HEK293 (cell line): Measurements from ENCODE around the gene HIRA.

Experiments
- HOXA7 ChIP-seq: sonication (generic); formaldehyde crosslinking; IDR thresholded peaks from 2 replicates; pipeline ENCODE4 v1.8.1; 2022; ENCODE audit warnings: missing genetic modification reagents, borderline replicate concordance
- KLF16 ChIP-seq: fragments of 450-650 bp; formaldehyde crosslinking; IDR thresholded peaks from 2 replicates; pipeline ENCODE4 v1.5.1; 2017; ENCODE audit warnings: missing biosample characterization, missing genetic modification characterization
- SP2 ChIP-seq: fragments of 450-650 bp; formaldehyde crosslinking; IDR thresholded peaks from 2 replicates; pipeline ENCODE4 v1.5.1; 2016; ENCODE audit warnings: missing biosample characterization, missing genetic modification characterization
- ZBTB7A ChIP-seq: fragments of 450-650 bp; formaldehyde crosslinking; IDR thresholded peaks from 2 replicates; pipeline ENCODE4 v1.5.1; 2016; ENCODE audit warnings: low read depth, missing biosample characterization, missing genetic modification characterization
- ZFP3 ChIP-seq: fragments of 450-650 bp; formaldehyde crosslinking; IDR thresholded peaks from 2 replicates; pipeline ENCODE4 v1.5.1; 2016; ENCODE audit warnings: low read depth, missing biosample characterization, missing genetic modification characterization
- ZNF2 ChIP-seq: fragments of 450-650 bp; formaldehyde crosslinking; IDR thresholded peaks from 2 replicates; pipeline ENCODE4 v1.5.1; 2016; ENCODE audit warnings: missing biosample characterization, missing genetic modification characterization
- ZNF530 ChIP-seq: fragments of 450-650 bp; formaldehyde crosslinking; IDR thresholded peaks from 2 replicates; pipeline ENCODE4 v1.5.1; 2016; ENCODE audit warnings: low read depth, missing biosample characterization, missing genetic modification characterization
- ZNF600 ChIP-seq: fragments of 450-650 bp; formaldehyde crosslinking; IDR thresholded peaks from 2 replicates; pipeline ENCODE4 v1.5.1; 2016; ENCODE audit warnings: missing biosample characterization, missing genetic modification characterization
- TF ChIP-seq, protein P1 (sequence below): fragments of 450-650 bp; formaldehyde crosslinking; IDR thresholded peaks from 2 replicates; pipeline ENCODE4 v1.5.1; 2016; ENCODE audit warnings: missing biosample characterization, missing genetic modification characterization
- TF ChIP-seq, protein P2 (sequence below): fragments of 450-650 bp; formaldehyde crosslinking; IDR thresholded peaks from 2 replicates; pipeline ENCODE4 v1.5.1; 2016; ENCODE audit warnings: missing biosample characterization, missing genetic modification characterization
- TF ChIP-seq, protein P3 (sequence below): fragments of 450-650 bp; formaldehyde crosslinking; IDR thresholded peaks from 2 replicates; pipeline ENCODE4 v1.5.1; 2017; ENCODE audit warnings: missing biosample characterization, mild to moderate bottlenecking, missing genetic modification characterization, moderate library complexity
- TF ChIP-seq, protein P4 (sequence below): fragments of 450-650 bp; formaldehyde crosslinking; IDR thresholded peaks from 2 replicates; pipeline ENCODE4 v1.5.1; 2016; ENCODE audit warnings: missing biosample characterization, missing genetic modification characterization, borderline replicate concordance
- TF ChIP-seq, protein P5 (sequence below): fragments of 450-650 bp; formaldehyde crosslinking; IDR thresholded peaks from 2 replicates; pipeline ENCODE4 v1.5.1; 2016; ENCODE audit warnings: missing biosample characterization, missing genetic modification characterization
- TF ChIP-seq, protein P6 (sequence below): sonication (generic); formaldehyde crosslinking; IDR thresholded peaks from 2 replicates; pipeline ENCODE4 v1.8.1; 2022; ENCODE audit warnings: mild to moderate bottlenecking, moderate library complexity, missing genetic modification reagents

DNA sequence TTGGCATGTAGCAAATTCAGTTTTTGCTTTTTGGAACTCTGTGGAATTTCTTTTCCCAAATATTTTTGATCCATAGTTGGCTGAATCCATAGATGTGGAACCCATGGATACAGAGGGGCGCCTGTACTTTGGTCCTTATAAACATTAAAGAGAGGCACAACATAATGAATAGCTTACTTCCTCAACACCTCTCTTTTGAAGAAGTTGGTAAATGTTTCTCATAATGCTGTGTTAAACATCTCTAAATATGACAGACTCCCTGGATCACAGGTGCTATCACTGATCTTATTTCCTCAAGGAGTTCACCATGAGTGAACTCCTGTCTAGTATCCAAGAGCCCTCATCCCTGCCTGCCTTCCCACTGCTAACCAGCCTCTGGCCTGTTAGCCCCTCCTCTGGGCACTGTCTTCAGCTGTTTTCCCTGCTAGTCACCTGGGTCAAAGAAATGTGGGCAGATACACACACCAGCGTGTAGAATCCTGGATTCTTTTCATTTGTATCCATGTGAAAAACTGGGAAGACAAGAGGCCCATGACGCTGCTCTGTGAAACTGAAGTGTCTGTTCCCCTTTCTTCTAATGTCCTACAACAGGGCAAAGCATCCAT is 63.7 kb downstream of the HIRA start:
- TF ChIP-seq, protein P1, sequence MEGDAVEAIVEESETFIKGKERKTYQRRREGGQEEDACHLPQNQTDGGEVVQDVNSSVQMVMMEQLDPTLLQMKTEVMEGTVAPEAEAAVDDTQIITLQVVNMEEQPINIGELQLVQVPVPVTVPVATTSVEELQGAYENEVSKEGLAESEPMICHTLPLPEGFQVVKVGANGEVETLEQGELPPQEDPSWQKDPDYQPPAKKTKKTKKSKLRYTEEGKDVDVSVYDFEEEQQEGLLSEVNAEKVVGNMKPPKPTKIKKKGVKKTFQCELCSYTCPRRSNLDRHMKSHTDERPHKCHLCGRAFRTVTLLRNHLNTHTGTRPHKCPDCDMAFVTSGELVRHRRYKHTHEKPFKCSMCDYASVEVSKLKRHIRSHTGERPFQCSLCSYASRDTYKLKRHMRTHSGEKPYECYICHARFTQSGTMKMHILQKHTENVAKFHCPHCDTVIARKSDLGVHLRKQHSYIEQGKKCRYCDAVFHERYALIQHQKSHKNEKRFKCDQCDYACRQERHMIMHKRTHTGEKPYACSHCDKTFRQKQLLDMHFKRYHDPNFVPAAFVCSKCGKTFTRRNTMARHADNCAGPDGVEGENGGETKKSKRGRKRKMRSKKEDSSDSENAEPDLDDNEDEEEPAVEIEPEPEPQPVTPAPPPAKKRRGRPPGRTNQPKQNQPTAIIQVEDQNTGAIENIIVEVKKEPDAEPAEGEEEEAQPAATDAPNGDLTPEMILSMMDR (tag by site-specific recombination), result no peak
- TF ChIP-seq, protein P2, sequence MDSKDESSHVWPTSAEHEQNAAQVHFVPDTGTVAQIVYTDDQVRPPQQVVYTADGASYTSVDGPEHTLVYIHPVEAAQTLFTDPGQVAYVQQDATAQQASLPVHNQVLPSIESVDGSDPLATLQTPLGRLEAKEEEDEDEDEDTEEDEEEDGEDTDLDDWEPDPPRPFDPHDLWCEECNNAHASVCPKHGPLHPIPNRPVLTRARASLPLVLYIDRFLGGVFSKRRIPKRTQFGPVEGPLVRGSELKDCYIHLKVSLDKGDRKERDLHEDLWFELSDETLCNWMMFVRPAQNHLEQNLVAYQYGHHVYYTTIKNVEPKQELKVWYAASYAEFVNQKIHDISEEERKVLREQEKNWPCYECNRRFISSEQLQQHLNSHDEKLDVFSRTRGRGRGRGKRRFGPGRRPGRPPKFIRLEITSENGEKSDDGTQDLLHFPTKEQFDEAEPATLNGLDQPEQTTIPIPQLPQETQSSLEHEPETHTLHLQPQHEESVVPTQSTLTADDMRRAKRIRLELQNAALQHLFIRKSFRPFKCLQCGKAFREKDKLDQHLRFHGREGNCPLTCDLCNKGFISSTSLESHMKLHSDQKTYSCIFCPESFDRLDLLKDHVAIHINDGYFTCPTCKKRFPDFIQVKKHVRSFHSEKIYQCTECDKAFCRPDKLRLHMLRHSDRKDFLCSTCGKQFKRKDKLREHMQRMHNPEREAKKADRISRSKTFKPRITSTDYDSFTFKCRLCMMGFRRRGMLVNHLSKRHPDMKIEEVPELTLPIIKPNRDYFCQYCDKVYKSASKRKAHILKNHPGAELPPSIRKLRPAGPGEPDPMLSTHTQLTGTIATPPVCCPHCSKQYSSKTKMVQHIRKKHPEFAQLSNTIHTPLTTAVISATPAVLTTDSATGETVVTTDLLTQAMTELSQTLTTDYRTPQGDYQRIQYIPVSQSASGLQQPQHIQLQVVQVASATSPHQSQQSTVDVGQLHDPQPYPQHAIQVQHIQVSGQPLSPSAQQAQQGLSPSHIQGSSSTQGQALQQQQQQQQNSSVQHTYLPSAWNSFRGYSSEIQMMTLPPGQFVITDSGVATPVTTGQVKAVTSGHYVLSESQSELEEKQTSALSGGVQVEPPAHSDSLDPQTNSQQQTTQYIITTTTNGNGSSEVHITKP (tag by site-specific recombination), result no peak
- no peak for TF ChIP-seq ZNF530
- TF ChIP-seq, protein P3, sequence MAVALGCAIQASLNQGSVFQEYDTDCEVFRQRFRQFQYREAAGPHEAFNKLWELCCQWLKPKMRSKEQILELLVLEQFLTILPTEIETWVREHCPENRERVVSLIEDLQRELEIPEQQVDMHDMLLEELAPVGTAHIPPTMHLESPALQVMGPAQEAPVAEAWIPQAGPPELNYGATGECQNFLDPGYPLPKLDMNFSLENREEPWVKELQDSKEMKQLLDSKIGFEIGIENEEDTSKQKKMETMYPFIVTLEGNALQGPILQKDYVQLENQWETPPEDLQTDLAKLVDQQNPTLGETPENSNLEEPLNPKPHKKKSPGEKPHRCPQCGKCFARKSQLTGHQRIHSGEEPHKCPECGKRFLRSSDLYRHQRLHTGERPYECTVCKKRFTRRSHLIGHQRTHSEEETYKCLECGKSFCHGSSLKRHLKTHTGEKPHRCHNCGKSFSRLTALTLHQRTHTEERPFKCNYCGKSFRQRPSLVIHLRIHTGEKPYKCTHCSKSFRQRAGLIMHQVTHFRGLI (tag by site-specific recombination), result no peak
- TF ChIP-seq SP2, result no peak
- no peak for TF ChIP-seq HOXA7
- TF ChIP-seq KLF16, result no peak
- TF ChIP-seq, protein P4, sequence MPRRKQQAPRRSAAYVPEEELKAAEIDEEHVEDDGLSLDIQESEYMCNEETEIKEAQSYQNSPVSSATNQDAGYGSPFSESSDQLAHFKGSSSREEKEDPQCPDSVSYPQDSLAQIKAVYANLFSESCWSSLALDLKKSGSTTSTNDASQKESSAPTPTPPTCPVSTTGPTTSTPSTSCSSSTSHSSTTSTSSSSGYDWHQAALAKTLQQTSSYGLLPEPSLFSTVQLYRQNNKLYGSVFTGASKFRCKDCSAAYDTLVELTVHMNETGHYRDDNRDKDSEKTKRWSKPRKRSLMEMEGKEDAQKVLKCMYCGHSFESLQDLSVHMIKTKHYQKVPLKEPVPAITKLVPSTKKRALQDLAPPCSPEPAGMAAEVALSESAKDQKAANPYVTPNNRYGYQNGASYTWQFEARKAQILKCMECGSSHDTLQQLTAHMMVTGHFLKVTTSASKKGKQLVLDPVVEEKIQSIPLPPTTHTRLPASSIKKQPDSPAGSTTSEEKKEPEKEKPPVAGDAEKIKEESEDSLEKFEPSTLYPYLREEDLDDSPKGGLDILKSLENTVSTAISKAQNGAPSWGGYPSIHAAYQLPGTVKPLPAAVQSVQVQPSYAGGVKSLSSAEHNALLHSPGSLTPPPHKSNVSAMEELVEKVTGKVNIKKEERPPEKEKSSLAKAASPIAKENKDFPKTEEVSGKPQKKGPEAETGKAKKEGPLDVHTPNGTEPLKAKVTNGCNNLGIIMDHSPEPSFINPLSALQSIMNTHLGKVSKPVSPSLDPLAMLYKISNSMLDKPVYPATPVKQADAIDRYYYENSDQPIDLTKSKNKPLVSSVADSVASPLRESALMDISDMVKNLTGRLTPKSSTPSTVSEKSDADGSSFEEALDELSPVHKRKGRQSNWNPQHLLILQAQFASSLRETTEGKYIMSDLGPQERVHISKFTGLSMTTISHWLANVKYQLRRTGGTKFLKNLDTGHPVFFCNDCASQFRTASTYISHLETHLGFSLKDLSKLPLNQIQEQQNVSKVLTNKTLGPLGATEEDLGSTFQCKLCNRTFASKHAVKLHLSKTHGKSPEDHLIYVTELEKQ (tag by site-specific recombination), result no peak
- TF ChIP-seq, protein P5, sequence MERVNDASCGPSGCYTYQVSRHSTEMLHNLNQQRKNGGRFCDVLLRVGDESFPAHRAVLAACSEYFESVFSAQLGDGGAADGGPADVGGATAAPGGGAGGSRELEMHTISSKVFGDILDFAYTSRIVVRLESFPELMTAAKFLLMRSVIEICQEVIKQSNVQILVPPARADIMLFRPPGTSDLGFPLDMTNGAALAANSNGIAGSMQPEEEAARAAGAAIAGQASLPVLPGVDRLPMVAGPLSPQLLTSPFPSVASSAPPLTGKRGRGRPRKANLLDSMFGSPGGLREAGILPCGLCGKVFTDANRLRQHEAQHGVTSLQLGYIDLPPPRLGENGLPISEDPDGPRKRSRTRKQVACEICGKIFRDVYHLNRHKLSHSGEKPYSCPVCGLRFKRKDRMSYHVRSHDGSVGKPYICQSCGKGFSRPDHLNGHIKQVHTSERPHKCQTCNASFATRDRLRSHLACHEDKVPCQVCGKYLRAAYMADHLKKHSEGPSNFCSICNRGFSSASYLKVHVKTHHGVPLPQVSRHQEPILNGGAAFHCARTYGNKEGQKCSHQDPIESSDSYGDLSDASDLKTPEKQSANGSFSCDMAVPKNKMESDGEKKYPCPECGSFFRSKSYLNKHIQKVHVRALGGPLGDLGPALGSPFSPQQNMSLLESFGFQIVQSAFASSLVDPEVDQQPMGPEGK (tag by site-specific recombination), result no peak
- no peak for TF ChIP-seq ZBTB7A (tag by site-specific recombination)
- no peak for TF ChIP-seq ZNF2 (tag by site-specific recombination)
- TF ChIP-seq ZNF600 (tag by site-specific recombination), result no peak
- no peak for TF ChIP-seq ZFP3 (tag by site-specific recombination)
- TF ChIP-seq, protein P6, sequence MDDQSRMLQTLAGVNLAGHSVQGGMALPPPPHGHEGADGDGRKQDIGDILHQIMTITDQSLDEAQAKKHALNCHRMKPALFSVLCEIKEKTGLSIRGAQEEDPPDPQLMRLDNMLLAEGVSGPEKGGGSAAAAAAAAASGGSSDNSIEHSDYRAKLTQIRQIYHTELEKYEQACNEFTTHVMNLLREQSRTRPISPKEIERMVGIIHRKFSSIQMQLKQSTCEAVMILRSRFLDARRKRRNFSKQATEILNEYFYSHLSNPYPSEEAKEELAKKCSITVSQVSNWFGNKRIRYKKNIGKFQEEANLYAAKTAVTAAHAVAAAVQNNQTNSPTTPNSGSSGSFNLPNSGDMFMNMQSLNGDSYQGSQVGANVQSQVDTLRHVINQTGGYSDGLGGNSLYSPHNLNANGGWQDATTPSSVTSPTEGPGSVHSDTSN (CRISPR knock-in tag), result no peak
